Liver (tissue), 9 donors: ENCODE data around the gene F5. TPM values are rescaled to one million over a fixed set of nuclear protein-coding genes. Genes with fewer than 3 reads are reported as not detected.

Experiments used
- DNase-seq: peaks from one replicate; pipeline ENCODE4 v3.0.0-alpha.2; 2017; ENCODE audit warnings: low spot score
- H3K27ac ChIP-seq, 2 donors: one replicate each; pipeline ENCODE4 v1.7.0; 2013; ENCODE audit warnings: inconsistent platforms in 2 of 2, low read length in 2 of 2, control low read depth in 1 of 2, low read depth in 1 of 2, mild to moderate bottlenecking in 1 of 2
- H3K27me3 ChIP-seq, 4 donors: one replicate each; pipeline versions ENCODE4 v1.6.1 to v1.7.0; 2013; ENCODE audit warnings: low read length in 3 of 4, inconsistent platforms in 1 of 4, mild to moderate bottlenecking in 1 of 4, moderate library complexity in 1 of 4; ENCODE audit not compliant: control insufficient read depth in 4 of 4, insufficient read depth in 4 of 4
- H3K36me3 ChIP-seq, 4 donors: one replicate each; pipeline versions ENCODE4 v1.6.1 to v1.7.0; 2013; ENCODE audit warnings: low read length in 3 of 4, mild to moderate bottlenecking in 3 of 4, low read depth in 1 of 4, moderate library complexity in 1 of 4; ENCODE audit not compliant: control insufficient read depth in 4 of 4, insufficient read depth in 3 of 4
- H3K4me1 ChIP-seq, 4 donors: one replicate each; pipeline versions ENCODE4 v1.6.1 to v1.7.0; 2013; ENCODE audit warnings: low read length in 3 of 4, mild to moderate bottlenecking in 3 of 4, moderate library complexity in 1 of 4; ENCODE audit not compliant: control insufficient read depth in 4 of 4, insufficient read depth in 4 of 4
- H3K4me3 ChIP-seq, 3 donors: one replicate each; pipeline versions ENCODE4 v1.6.1 to v1.7.0; 2013; ENCODE audit warnings: low read length in 3 of 3, control low read depth in 1 of 3, low read depth in 1 of 3, mild to moderate bottlenecking in 1 of 3
- H3K9ac ChIP-seq, 2 donors: one replicate each; pipeline ENCODE4 v1.7.0; 2013; ENCODE audit warnings: low read length in 2 of 2, mild to moderate bottlenecking in 2 of 2, moderate library complexity in 2 of 2, control low read depth in 1 of 2, low read depth in 1 of 2
- H3K9me3 ChIP-seq, 4 donors: one replicate each; pipeline versions ENCODE4 v1.6.1 to v1.7.0; 2013; ENCODE audit warnings: low read length in 3 of 4; ENCODE audit not compliant: control insufficient read depth in 4 of 4
- ATF3 ChIP-seq: IDR thresholded peaks from 2 replicates; pipeline ENCODE4 v1.6.1; 2016; ENCODE audit warnings: antibody characterized with exemption
- EGR1 ChIP-seq, 2 donors: IDR thresholded peaks; 2 replicates each; pipeline ENCODE4 v1.6.1; 2016 to 2018; ENCODE audit warnings: antibody characterized with exemption in 2 of 2, low read depth in 2 of 2
- FOXA1 ChIP-seq: IDR thresholded peaks from 2 replicates; pipeline ENCODE4 v1.6.1; 2016; ENCODE audit warnings: antibody characterized with exemption
- FOXA2 ChIP-seq: IDR thresholded peaks from 2 replicates; pipeline ENCODE4 v1.6.1; 2016; ENCODE audit warnings: antibody characterized with exemption
- GABPA ChIP-seq, 2 donors: IDR thresholded peaks in 1 of 2; conservative IDR thresholded peaks in 1 of 2; 2 replicates each; pipeline ENCODE4 v1.6.1; 2016; ENCODE audit warnings: antibody characterized with exemption in 2 of 2, mild to moderate bottlenecking in 1 of 2, moderate library complexity in 1 of 2
- HNF4A ChIP-seq, 2 donors: conservative IDR thresholded peaks; 2 replicates each; pipeline ENCODE4 v1.6.1; 2016; ENCODE audit warnings: antibody characterized with exemption in 2 of 2, mild to moderate bottlenecking in 2 of 2
- HNF4G ChIP-seq: IDR thresholded peaks from 2 replicates; pipeline ENCODE4 v1.6.1; 2016; ENCODE audit warnings: antibody characterized with exemption
- JUND ChIP-seq, 2 donors: IDR thresholded peaks; 2 replicates each; pipeline ENCODE4 v1.6.1; 2016; ENCODE audit warnings: antibody characterized with exemption in 2 of 2
- MAX ChIP-seq: IDR thresholded peaks from 2 replicates; pipeline ENCODE4 v1.6.1; 2016; ENCODE audit warnings: antibody characterized with exemption
- NR2F2 ChIP-seq: IDR thresholded peaks from 2 replicates; pipeline ENCODE4 v1.6.1; 2016; ENCODE audit warnings: antibody characterized with exemption
- RAD21 ChIP-seq, 2 donors: IDR thresholded peaks; 2 replicates each; pipeline ENCODE4 v1.6.1; 2016; ENCODE audit warnings: antibody characterized with exemption in 2 of 2, mild to moderate bottlenecking in 2 of 2
- RXRA ChIP-seq, 2 donors: IDR thresholded peaks; 2 replicates each; pipeline ENCODE4 v1.6.1; 2017 to 2018; ENCODE audit warnings: antibody characterized with exemption in 2 of 2, mild to moderate bottlenecking in 1 of 2
- SP1 ChIP-seq: IDR thresholded peaks from 2 replicates; pipeline ENCODE4 v1.6.1; 2018; ENCODE audit warnings: antibody characterized with exemption, mild to moderate bottlenecking
- TAF1 ChIP-seq: conservative IDR thresholded peaks from 2 replicates; pipeline ENCODE4 v1.6.1; 2016; ENCODE audit warnings: antibody characterized with exemption, mild to moderate bottlenecking
- YY1 ChIP-seq: IDR thresholded peaks from 2 replicates; pipeline ENCODE4 v1.6.1; 2016; ENCODE audit warnings: antibody characterized with exemption, mild to moderate bottlenecking
- WGBS: extraction: QIAGEN DNeasy Blood & Tissue Kit; methylation state at CpG from one replicate; pipeline ENCODE4 v1.1.7; 2013; 5-methylcytosine and 5-hydroxymethylcytosine counted together
- polyA plus RNA-seq, 2 donors: library from polyadenylated mRNA; stranded (reverse) in 1 of 2; unstranded in 1 of 2; fragments of 200-250 nt in 1 of 2; fragments of >200 nt in 1 of 2; fragmentation: Nextera tagmentation in 1 of 2; extraction: Ambion mirVana in 1 of 2; gene quantifications; one replicate each; pipeline versions ENCODE4 v1.2.1 to v1.2.3, GENCODE V29; 2013 to 2015
- total RNA-seq, 2 donors: library from RNA; depleted of rRNA; stranded (reverse); fragments of >200 nt; gene quantifications; one replicate each; pipeline ENCODE4 v1.2.3, GENCODE V29; 2014
- TF ChIP-seq, protein P1 (sequence below): IDR thresholded peaks from 2 replicates; pipeline ENCODE4 v1.6.1; 2016; ENCODE audit warnings: antibody characterized with exemption
- TF ChIP-seq, protein P2 (sequence below): fragments of 150-350 bp; IDR thresholded peaks from 2 replicates; pipeline ENCODE4 v1.5.1; 2017; ENCODE audit warnings: improper control_type of control experiment, low read depth, low read length; ENCODE audit not compliant: missing input control
- TF ChIP-seq, protein P3 (sequence below): IDR thresholded peaks from 2 replicates; pipeline ENCODE4 v1.6.1; 2016; ENCODE audit warnings: antibody characterized with exemption, mild to moderate bottlenecking
- donor health status: healthy.
- donor health status: healthy.
- donor health status: healthy.
- donor health status: healthy.
- donor health status: healthy.

F5 gene
- total and polyA plus RNA-seq, 4 donors = 86.1 to 155 (median 129) TPM

DNA sequence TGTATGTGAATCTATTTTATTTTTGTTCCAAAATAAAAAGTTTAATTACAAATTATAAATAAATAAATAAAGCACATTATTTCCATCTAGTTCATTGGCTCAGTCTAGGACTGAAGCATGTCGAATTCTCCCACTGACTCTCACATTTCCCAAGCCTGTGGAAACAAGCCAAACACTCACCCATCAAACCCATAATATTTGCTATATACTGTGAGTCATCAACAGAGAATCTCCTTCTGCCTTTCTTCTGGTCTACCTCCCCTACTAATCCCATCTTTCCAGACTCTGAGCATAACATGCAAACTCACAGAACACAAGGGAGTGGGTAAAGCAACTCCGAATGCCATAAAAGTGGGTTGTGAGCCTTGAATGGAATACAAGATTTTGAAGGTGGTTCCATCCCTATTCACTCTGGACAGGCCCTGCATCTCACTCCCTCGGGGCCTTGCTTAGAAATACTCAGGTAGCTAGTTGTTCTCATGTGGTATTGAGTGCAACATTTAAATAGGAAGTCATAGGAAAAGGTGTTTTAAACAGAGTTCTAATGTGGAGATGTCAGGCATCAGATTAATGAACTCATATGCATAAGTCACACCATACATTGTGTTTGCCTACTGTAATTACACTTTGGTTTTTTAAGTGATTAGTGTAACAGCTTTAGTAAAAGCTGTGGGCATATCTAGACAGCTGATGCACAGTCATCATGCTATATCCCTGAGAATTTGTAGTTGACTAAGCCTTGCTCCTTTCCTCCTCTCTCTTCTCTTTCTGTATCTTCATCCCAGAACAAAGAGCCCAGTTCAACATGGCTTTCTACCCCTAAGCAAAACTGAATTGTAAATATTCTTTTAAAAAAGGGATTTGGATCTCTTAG is 47.0 kb downstream of the F5 start:
- no peaks in the 10 kb centered on the region for H3K27me3 ChIP-seq
- H3K9me3 ChIP-seq = no peaks in the 10 kb centered on the region
- H3K27ac ChIP-seq = no peak overlapping the region
- no peaks in the 10 kb centered on the region for H3K4me1 ChIP-seq
- 81% methylated on average over 3 of the region's 3 CpGs for WGBS
- peaks cover 2 to 69% (median 44%) of the 10 kb centered on the region in 4 donors for H3K36me3 ChIP-seq
- no peak for DNase-seq
- no peak overlapping the region for H3K9ac ChIP-seq
- no peak for TF ChIP-seq HNF4G
- no peak for TF ChIP-seq SP1
- TF ChIP-seq, protein P1, sequence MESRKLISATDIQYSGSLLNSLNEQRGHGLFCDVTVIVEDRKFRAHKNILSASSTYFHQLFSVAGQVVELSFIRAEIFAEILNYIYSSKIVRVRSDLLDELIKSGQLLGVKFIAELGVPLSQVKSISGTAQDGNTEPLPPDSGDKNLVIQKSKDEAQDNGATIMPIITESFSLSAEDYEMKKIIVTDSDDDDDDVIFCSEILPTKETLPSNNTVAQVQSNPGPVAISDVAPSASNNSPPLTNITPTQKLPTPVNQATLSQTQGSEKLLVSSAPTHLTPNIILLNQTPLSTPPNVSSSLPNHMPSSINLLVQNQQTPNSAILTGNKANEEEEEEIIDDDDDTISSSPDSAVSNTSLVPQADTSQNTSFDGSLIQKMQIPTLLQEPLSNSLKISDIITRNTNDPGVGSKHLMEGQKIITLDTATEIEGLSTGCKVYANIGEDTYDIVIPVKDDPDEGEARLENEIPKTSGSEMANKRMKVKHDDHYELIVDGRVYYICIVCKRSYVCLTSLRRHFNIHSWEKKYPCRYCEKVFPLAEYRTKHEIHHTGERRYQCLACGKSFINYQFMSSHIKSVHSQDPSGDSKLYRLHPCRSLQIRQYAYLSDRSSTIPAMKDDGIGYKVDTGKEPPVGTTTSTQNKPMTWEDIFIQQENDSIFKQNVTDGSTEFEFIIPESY = no peak
- TF ChIP-seq GABPA (IDR thresholded peaks at IDR 0.05 in 1 of 2, conservative IDR thresholded peaks at IDR 0.05 in 1 of 2) = no peak
- no peak for TF ChIP-seq YY1
- TF ChIP-seq FOXA2 = no peak
- TF ChIP-seq RXRA (IDR thresholded peaks at IDR 0.05) = no peak
- no peak overlapping the region for H3K4me3 ChIP-seq

DNA sequence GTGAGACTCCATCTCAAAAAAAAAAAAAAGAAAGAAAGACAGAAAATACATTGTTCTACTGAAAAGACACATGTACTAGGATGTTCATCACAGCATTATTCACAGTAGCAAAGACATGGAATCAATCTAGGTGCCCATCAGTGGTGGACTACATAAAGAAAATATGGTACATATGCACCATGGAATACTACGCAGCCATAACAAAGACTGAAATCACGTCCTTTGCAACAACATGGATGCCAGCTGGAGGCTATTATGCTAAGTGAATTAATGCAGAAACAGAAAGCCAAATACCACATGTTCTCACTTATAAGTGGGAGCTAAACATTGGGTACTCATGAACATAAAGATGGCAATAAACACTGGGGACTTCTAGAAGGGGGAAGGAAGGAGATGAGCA is 51.6 kb downstream of the F5 start:
- Histone ChIP-seq H3K27ac (no peak overlapping the region), H3K9me3 (no peaks in the 10 kb centered on the region), H3K9ac (no peak overlapping the region), H3K4me3 (no peak overlapping the region), H3K36me3 (peaks cover 0 to 59% (median 28%) of the 10 kb centered on the region in 4 donors), H3K4me1 (peaks cover 0 to 2% (median 0%) of the 10 kb centered on the region in 4 donors), H3K27me3 (no peaks in the 10 kb centered on the region)
- no peak for TF ChIP-seq MAX
- no peak for TF ChIP-seq FOXA2
- TF ChIP-seq, protein P1 = no peak
- TF ChIP-seq RAD21 (IDR thresholded peaks at IDR 0.05) = no peak
- no peak for TF ChIP-seq EGR1 (IDR thresholded peaks at IDR 0.05; ENCODE audit: low read depth in 2 of 2)
- no peak for TF ChIP-seq HNF4A (conservative IDR thresholded peaks at IDR 0.05)
- TF ChIP-seq TAF1 = no peak
- no peak for TF ChIP-seq FOXA1
- no peak for TF ChIP-seq RXRA (IDR thresholded peaks at IDR 0.05)
- TF ChIP-seq GABPA (IDR thresholded peaks at IDR 0.05 in 1 of 2, conservative IDR thresholded peaks at IDR 0.05 in 1 of 2) = no peak
- TF ChIP-seq SP1 = no peak
- TF ChIP-seq JUND (IDR thresholded peaks at IDR 0.05) = no peak
- TF ChIP-seq NR2F2 = no peak
- no peak for TF ChIP-seq YY1
- TF ChIP-seq, protein P2, sequence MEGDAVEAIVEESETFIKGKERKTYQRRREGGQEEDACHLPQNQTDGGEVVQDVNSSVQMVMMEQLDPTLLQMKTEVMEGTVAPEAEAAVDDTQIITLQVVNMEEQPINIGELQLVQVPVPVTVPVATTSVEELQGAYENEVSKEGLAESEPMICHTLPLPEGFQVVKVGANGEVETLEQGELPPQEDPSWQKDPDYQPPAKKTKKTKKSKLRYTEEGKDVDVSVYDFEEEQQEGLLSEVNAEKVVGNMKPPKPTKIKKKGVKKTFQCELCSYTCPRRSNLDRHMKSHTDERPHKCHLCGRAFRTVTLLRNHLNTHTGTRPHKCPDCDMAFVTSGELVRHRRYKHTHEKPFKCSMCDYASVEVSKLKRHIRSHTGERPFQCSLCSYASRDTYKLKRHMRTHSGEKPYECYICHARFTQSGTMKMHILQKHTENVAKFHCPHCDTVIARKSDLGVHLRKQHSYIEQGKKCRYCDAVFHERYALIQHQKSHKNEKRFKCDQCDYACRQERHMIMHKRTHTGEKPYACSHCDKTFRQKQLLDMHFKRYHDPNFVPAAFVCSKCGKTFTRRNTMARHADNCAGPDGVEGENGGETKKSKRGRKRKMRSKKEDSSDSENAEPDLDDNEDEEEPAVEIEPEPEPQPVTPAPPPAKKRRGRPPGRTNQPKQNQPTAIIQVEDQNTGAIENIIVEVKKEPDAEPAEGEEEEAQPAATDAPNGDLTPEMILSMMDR = no peak
- TF ChIP-seq, protein P3, sequence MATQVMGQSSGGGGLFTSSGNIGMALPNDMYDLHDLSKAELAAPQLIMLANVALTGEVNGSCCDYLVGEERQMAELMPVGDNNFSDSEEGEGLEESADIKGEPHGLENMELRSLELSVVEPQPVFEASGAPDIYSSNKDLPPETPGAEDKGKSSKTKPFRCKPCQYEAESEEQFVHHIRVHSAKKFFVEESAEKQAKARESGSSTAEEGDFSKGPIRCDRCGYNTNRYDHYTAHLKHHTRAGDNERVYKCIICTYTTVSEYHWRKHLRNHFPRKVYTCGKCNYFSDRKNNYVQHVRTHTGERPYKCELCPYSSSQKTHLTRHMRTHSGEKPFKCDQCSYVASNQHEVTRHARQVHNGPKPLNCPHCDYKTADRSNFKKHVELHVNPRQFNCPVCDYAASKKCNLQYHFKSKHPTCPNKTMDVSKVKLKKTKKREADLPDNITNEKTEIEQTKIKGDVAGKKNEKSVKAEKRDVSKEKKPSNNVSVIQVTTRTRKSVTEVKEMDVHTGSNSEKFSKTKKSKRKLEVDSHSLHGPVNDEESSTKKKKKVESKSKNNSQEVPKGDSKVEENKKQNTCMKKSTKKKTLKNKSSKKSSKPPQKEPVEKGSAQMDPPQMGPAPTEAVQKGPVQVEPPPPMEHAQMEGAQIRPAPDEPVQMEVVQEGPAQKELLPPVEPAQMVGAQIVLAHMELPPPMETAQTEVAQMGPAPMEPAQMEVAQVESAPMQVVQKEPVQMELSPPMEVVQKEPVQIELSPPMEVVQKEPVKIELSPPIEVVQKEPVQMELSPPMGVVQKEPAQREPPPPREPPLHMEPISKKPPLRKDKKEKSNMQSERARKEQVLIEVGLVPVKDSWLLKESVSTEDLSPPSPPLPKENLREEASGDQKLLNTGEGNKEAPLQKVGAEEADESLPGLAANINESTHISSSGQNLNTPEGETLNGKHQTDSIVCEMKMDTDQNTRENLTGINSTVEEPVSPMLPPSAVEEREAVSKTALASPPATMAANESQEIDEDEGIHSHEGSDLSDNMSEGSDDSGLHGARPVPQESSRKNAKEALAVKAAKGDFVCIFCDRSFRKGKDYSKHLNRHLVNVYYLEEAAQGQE = no peak
- TF ChIP-seq HNF4G = no peak
- TF ChIP-seq ATF3 = no peak
- WGBS = 98% methylated on average over 2 of the region's 2 CpGs
- no peak for DNase-seq
